Measurements from ENCODE around the gene BPIFB1.

- TF ChIP-seq EZH2phosphoT487 (conservative IDR thresholded peaks at IDR 0.05; ENCODE audit: low read length) = no peak
- TF ChIP-seq, protein P1, sequence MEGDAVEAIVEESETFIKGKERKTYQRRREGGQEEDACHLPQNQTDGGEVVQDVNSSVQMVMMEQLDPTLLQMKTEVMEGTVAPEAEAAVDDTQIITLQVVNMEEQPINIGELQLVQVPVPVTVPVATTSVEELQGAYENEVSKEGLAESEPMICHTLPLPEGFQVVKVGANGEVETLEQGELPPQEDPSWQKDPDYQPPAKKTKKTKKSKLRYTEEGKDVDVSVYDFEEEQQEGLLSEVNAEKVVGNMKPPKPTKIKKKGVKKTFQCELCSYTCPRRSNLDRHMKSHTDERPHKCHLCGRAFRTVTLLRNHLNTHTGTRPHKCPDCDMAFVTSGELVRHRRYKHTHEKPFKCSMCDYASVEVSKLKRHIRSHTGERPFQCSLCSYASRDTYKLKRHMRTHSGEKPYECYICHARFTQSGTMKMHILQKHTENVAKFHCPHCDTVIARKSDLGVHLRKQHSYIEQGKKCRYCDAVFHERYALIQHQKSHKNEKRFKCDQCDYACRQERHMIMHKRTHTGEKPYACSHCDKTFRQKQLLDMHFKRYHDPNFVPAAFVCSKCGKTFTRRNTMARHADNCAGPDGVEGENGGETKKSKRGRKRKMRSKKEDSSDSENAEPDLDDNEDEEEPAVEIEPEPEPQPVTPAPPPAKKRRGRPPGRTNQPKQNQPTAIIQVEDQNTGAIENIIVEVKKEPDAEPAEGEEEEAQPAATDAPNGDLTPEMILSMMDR (IDR thresholded peaks at IDR 0.05; ENCODE audit: insufficient read depth, low read length, poor library complexity, severe bottlenecking) = no peak
These were observed 20.6 kb downstream of the BPIFB1 start for GRCh38 chr20:33303595-33303994.
